Measurements from ENCODE around the gene FAM229B.
"Not testable (repeated sequence)": the region's sequence is repeated elsewhere in the genome, so short reads cannot be mapped to it uniquely, and the experiment has no call there.

FAM229B gene

DNA sequence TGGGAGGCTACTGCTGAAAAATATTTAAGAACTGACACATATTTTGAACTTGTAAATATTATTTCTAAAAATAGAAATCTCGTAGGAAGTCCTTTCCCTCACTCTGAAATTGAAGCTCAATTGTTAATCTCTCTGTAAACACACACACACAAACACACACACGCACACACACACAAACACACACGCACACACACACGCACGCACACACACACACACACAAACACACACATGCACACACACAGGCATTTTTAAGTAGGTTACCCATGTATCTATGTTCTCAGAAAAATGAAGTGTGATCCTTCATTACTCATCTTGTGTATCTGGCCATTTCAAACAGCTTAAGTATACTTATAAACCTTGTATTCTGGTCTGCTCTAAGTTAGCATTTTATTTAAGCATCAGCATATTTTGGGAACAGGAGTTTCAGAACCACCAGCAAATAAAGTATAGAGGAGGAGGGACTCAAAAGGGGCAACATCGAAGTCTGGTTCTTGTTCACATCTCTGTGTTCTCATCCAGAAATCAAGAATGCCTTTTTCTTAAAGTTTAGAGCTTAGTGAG, 21.9 kb upstream of the FAM229B start:
- DNase-seq = no peak

DNA sequence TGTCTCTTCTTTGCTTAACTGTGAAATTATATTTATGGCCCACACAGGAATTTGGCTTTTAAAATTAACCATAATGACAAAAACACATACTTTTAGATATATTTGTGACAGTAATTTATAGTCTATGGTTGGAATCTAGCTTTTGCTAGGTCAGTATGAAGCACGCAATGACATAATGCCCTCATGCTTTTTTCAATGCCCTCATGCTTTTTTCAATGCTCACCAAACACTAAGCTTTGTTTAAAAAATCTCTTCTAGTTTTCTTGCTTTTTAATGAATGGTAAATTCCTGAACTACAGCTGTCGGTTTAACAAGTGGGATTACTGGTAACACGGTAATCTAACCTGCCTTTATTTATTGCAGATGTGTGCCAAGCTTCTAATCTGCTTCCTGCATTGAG, 20.8 kb upstream of the FAM229B start:
- no peak for DNase-seq

DNA sequence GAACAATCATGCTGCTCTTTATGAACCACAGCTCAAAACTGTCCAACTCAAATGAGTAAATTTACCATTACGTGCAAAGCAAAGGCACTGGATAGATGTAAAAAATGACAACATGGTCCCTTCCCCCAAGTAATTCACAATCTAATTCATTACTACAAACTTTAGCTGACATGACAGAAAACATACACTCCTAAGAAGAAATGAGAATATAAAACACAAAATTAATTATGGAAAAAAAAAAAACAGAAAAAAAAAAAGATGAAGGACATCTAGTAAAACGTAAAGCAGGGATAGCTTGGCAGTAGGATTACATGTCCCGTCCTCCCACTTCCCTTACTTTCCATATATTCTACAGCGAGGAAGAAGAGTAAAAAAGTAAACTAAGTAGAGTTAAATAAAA, 5.8 kb upstream of the FAM229B start:
- DNase-seq = no peak

DNA sequence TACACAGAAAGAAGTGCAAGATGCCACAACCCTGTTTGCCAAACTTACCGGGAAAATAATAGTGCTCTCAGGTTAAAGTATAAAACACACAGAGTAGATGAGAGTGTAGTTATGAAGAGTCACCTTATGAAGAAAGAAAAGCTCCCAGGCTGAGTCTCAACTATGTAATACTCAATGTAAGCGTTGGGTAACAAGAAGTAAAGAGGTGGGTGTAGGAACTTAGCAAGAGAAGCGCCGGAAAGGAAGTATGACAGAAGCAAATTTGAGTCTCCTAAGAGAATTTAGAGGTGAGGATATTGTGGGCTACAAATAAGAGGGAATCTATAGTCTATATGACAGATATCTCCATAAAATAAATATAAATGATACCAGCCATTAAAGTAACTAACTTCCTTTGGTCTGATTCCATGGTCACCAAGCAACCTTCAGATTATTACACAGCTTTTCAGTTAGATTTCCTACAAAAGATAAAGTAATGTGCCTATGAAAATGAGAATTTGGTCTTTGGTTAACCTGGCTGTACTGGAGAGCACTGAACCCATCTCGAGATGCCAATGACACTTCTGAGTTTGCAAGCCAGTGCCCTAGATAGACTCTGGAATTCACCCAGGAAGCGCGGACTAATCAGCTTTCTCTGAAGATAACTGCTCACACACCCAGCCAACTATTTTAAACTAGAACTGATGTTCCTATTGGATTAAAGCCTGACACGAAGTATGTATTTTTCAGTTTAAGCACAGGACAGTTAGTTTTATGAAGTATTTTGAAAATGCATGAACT, 1.9 kb upstream of the FAM229B start:
- DNase-seq = no peak

DNA sequence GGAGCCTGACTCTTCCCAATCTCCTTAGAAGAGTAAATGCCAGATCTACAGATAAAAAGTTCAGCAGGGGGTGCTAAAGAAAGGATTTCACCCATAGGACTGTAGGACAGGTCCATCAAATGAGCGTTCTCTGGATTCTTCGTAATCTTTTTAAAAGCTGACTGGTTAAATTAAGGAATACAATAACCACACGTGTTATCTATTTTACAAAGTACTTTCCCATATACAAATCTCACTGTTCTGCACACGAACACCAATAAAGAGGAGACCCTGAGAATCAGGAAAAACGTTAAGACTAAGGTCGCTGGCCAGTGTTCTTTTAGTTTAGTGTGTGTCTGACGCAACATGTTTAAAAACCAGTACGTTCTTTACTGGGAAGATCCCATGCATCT, 651 bp upstream of the FAM229B start:
- peak; percentile 83 for DNase-seq

DNA sequence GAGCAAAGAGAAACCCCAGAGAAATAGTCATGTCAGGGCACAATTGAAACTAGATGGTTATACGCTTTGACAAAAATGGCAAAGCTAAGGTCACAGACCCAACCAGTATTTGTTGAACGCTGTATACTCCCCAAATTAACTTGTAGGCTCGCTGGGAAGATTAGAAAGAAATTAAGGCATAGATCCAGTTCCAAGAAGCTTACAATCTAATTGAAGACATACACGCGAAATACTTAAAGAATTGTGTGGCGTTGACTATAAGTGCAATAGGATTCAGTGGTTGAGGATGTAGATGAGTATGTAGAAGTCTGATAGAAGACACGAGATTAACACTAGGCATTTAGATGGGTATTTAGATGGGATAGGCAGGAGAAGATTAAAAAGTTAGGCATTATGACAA, 525 bp downstream of the FAM229B start:
- DNase-seq = no peak

DNA sequence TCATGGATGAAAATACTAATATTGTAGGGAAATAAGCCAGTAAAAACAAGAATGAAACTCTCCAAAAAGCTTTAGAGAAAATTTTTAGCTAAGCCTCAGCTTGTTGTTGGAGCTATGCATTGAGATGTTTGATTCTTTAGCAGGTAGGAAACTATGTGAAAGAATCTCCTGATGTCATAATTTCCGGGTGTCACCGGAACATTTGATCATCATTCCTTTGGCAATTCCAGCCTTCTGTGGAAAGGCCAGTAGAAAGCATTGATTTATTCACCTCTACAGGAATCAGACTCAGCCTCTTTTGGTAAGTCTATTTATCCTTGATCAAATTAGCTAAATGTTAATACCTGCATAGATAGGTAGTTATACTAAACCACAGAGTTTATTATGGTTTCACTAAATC, 9.5 kb downstream of the FAM229B start:
- no peak for DNase-seq

DNA sequence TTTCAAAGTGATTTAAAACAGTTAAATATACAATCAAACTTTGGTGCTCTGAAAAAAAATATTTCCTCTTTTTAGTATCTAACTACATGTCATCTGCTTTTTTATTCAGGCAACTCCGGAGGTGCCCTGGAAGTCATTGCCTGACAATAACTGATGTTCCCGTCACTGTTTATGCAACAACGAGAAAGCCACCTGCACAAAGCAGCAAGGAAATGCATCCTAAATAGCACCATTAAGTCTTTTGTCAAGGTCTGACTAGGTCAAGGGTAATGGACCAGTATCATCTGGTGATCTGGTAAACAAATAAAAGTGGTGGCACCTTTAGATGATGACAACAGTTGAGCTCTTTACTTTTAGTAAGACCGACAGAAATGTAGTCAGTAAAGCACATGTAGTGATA, 13.2 kb downstream of the FAM229B start:
- no peak for DNase-seq

DNA sequence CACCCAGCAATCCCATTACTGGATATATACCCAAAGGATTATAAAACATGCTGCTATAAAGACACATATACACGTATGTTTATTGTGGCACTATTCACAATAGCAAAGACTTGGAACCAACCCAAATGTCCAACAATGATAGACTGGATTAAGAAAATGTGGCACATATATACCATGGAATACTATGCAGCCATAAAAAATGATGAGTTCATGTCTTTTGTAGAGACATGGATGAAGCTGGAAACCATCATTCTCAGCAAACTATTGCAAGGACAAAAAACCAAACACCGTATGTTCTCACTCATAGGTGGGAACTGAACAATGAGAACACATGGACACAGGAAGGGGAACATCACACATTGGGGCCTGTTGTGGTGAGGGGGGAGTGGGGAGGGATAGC, 18.6 kb downstream of the FAM229B start:
- DNase-seq = not testable (repeated sequence)

DNA sequence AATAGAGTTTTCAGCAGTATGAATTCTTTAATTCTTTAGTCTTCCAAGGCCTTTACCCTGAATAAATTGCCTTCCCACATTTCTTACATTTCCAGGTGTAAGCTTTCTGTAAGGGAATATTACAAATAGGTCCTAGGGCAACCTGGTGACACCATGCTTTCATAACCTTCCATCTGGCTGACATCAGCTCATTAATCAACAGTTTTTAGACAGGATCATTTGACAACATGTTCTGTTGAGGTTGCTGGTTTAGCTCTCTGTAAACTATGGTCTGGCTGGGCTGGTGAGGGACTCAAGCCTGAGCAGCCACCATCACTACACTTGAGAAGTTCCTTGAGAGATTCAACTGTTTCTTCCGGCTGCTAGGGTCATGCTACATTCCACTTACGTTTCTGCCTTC, 19.2 kb downstream of the FAM229B start:
- DNase-seq = no peak

DNA sequence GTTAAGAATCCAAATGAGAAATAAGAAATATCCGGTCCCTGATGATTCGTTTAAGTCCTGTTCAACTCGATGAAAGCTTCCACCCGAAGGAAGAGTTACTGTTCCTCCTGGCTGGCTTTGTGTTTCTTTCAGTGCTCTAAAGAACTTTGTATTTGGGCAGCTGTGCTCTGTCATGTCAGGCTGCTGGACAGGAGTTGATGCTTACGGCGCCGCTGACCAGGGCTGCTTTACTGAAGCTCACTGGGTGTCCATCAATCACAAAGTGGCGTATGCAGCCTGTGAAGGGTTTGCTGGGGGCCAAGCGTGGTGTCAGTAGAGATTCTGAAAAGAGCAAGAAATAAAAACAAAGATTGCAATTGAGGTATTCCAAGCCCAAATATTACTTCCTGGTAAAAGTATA, 21.9 kb downstream of the FAM229B start:
- no peak for DNase-seq

DNA sequence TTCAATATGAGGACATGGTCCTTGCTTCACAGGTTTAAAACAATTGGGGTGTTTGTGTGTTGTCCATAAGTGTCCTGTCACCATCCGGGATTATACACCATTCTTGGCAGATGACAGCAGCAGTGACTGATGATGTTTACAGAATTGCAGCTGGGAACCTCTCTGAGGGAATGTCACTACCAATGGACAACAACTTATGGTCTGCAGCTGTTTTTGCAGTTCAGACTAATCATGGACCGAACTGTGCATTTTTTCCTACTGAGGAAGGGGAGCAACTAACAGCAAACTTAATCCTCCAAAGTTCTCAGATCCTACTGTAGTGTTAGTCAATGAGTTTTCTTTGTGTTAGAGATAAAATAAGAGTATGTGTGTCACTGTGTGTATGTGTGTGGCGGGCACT, 26.0 kb downstream of the FAM229B start:
- DNase-seq = peak; percentile 29

DNA sequence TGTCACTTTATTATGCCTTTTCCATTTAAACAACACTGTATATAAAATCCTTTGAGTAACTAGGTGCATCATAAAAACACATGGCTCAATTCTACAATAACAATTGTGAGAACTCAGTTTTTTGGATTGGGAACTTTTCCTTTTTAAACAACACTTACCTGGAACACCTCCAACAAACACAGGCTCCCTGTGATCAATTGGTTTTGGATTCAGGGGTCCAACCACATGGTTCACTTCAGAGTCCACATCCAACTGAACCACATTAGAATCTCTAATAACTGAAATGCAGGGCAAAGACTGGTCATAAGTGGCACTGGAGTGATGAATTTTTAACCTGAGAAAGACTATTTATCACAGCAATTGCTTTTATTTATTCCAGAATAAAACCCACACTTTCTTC, 26.5 kb downstream of the FAM229B start:
- no peak for DNase-seq

DNA sequence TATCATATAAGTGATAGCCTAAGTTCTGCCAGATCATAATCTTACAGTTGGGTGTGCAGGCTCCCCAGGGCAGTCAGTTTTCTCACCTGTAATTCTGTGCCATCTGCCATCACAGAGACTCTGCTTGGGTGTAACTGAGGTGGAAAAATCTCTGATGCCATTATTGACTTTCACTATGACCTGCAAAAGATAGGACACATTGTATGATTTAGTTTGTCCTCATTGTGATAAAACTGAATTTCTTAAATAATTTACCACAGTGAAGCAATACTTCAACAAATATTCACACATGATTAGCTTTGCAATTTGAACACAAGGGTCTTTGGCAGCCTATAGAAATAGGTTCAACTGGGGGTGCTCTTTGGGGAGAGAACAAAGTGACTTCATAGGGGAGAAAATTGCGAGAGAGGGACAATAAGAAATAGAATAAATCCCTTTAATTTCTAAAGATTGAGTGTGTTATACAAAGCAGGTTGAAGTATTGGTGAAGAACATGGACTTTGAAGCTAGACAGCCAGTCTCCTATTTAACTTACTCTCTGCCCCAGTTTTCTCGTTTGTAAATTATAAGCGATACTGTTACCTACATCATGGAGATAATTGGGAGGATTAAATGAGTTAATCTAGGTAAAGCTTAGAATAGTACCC, 27.3 kb downstream of the FAM229B start:
- peak; percentile 26 for DNase-seq

DNA sequence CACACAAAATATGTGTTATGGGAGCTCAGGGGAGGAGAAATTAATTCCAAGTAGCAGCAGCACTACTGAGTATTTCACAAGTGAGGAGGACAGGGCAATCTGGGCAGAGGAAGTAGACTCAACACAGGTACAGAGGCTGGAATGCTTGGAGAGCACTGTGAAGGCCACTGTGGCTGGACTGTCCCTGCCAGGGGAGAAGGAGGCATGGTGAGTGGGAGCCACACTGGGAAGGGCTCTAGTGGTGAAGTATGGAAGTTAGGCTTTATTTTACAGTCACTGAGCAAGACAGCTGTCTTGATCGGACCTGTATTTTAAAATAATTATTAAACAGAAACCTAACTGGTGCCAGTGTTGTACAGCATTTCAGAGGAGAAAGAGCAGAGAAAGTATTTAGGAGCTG, 28.8 kb downstream of the FAM229B start:
- DNase-seq = peak; percentile 32

DNA sequence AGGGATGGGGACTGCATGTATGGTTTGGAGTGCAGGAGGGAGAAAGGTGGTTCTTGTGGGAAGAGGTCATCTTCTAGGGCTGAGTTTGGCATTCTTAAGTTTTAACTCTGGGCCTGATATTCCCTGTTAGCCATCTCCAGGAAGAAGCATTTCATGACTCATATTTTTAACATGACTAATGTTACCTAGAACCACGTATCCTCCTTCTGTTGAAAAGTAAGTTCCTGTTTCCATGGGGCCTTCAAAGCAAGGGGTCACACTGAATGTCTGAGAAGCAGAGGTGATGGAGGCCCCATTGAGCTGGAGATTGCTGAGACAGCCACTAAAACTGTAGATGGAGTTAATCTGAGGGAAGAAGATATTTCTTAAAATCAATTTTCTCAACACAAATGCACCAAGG, 30.2 kb downstream of the FAM229B start:
- no peak for DNase-seq

DNA sequence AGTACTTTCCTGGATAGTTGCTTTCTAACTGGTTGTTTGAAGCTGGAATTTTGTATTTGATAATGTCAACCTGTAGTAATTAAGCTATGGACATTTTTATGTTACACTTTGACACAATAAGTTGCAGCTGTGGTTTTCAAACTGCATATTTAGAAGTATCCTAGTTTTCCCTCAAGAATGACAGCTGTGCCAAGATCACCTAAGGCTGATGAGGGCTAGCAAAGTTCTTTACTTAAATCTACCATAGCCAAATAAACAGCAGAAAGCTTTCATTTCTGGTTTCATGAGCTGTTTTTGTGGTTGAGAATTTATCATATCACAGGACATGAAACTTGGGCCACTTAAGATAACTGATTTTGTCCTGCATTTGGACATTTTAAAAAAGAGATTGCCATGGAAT, 30.6 kb downstream of the FAM229B start:
- no peak for DNase-seq

DNA sequence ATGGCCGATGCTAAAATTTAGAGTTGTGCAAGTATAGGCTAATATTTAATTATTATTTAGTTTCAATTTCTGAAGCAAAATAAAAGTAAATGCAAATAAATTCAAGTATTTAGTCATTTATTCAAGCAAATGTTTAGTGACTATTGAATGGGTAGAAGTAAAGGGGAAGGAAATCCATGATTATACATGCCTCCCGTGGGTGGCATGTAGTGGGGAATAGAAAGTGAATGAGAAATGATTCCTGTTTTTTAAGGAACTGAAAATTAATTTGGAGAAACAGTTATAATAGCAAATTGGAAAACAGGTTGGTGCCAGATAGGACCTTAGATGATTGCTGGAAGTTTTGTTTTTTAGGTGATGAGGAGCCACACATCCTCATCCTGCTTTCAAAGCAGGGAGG, 35.4 kb downstream of the FAM229B start:
- no peak for DNase-seq

DNA sequence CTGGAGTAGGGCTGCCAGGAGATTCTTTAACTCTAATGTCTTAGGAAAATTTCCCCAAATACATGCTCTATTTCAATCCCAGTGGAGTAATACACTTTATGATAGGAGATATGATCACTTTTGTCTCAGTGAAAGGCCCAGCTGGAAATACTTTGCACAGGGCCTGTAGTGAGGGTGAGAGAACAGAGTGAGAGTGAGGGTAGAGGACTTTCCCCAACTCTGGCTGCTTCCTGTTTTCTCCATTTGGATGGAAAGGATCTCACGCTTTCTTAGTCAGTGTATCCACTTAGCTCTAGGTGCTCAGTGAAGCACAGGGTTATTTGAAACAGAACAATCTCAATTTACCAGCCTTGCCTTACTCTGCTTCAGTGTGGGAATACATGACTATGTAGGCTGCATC, 36.6 kb downstream of the FAM229B start:
- no peak for DNase-seq

DNA sequence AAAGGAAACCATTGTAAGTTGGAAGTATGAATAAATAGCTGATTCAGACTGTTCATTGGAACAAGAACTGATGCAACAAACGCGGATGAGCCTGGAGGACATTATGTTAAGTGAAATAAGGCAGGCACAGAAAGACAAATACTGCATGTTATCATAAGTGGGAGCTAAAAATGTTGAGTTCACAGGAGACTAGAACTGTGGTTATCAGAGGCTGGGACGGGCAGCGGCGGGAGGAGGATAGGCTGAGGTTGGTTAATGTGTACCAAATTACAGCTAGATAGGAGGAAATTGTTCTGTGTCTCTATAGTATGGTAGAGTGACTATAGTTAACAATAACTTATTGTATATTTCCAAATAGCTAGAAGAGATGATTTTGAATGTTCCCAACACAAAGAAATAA, 40.8 kb downstream of the FAM229B start:
- DNase-seq = no peak

DNA sequence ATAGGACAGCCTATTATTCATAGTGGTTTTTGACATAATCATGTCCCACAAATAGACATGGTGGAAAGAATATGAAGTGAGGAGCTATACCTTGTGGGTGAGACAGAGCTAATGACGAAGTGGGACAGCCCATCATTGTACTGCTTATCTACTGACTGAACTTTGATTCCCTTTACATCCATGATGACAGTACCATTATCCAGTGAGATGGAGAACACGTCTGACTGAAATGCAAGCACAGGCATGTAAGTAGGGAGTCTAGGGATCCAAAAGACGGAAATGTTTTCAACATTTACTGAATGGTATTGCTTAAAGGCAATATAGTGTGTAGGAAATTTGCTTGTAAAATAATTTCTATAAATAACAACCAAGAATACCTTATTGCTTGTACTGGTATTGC, 43.5 kb downstream of the FAM229B start:
- no peak for DNase-seq

DNA sequence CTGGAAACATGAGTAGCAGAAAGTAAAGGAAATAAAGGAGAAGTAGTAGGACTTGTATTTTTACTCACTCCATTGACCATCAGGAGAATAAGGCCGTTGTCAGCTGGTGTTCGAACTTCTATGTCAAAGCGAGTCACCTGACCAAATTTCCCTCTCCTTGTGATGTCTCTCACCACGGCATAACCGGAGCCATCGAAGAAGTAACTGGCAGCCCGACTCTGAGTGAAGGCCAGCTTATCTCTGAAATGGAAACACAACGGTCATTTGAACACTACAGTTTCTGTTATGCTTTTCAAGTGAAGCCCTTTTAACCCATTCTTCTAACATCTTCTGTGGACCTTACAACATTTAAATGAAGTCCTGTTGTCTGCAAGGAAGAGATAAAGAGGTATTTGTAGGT, 51.7 kb downstream of the FAM229B start:
- DNase-seq = no peak

DNA sequence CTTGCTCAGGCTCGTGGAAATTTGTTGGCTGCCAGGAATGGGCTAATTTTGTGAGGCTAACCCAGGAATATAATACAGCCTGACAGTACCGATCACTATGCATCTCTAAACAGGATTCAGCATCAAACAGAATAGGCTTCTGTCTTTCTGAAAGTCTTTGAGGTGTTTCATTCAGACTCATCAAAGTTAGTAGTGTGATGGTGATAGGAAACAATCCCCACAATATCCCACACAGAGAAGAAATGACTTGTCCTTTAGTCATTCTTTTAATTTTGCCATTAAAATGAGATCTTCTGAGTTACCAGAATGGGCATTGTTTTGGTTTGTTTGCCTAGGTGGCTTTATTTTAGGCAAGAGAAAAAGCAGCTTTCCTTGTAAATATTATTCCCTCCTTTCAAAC, 54.3 kb downstream of the FAM229B start:
- no peak for DNase-seq

DNA sequence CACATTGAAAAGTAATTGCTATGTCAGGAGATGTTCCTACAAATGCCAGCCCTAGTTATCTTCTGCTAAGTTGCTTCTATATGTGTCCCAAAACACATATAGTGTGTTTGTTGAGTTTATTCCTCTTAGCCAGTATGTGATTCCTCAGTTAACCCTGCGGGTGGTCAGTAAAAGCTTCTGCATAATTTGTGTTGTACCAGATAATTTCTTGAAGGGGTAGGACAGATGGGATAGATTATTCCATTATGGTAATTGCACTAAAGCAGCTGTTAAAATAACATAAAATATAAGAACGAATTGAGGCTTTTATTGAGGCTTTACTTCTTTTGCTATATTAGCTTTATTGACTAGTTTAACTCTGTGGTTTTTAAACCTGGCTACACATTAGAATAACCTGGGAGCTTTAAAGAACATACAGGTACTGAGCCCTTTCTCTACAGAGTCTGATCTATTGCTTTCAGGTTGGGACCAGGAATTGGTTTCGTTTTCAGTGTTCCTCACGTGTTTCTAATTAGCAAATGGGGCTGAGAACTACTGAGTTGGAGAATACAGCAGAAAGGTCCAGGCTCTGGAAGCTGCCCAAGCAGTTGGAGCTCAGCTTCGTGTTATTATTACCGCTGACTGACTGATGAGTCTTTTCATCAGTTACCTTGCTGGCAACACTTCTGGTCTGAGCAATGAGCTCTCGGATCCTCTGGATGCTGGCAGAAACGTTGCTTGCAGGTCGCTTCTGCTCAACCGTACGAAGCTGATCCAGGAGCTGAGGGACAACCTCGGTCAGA, 56.9 kb downstream of the FAM229B start:
- DNase-seq = peak; percentile 59
